DND-41 (cell line): ENCODE data around the gene NOVA1.

Experiments
- CTCF ChIP-seq: IDR thresholded peaks from 2 replicates; pipeline ENCODE4 v1.5.1; 2012; ENCODE audit warnings: borderline replicate concordance, low read length, moderate library complexity, mild to moderate bottlenecking; ENCODE audit not compliant: poor library complexity, severe bottlenecking; ENCODE audit errors: extremely low read depth
- EZH2 ChIP-seq: IDR thresholded peaks from 3 replicates; pipeline ENCODE4 v1.6.1; 2012; ENCODE audit warnings: borderline replicate concordance, low read depth, mild to moderate bottlenecking, moderate library complexity, low read length, inconsistent platforms; ENCODE audit not compliant: severe bottlenecking

- TF ChIP-seq CTCF, result no peak
- TF ChIP-seq EZH2, result no peak
Measured at GRCh38 chr14:26500028-26500427, 97.8 kb downstream of the NOVA1 start.
